ENCODE measurements around the gene HOXA3.

- no peak for TF ChIP-seq CTCF (IDR thresholded peaks at IDR 0.05)
- no peak for TF ChIP-seq POLR2A (IDR thresholded peaks at IDR 0.05)
Measured at GRCh38 chr7:27066148-27066547, 86.2 kb downstream of the HOXA3 start.
